Putamen (tissue), 1 donor: Measurements from ENCODE around the gene CACUL1.
"Not testable (repeated sequence)": the region's sequence is repeated elsewhere in the genome, so short reads cannot be mapped to it uniquely, and the experiment has no call there.

ENCODE experiments used
- DNase-seq: peaks from one replicate; pipeline ENCODE4 v3.0.0-alpha.2; 2016; ENCODE audit warnings: low spot score

The CACUL1 gene

GRCh38 chr10:118768041-118768919 lies 13.5 kb upstream of the CACUL1 start:
- DNase-seq, result no peak

GRCh38 chr10:118767297-118768040 lies 12.7 kb upstream of the CACUL1 start:
- no peak for DNase-seq

GRCh38 chr10:118764195-118764594 lies 9.4 kb upstream of the CACUL1 start:
- DNase-seq, result no peak

- DNase-seq, result no peak
Measured at GRCh38 chr10:118763202-118763988, 8.6 kb upstream of the CACUL1 start.

GRCh38 chr10:118760265-118760664 lies 5.5 kb upstream of the CACUL1 start:
- DNase-seq, result no peak

- DNase-seq, result no peak
Measured at GRCh38 chr10:118758449-118758848, 3.7 kb upstream of the CACUL1 start.

GRCh38 chr10:118754229-118754555 lies 578 bp downstream of the CACUL1 start:
- DNase-seq, result peak; percentile 9

GRCh38 chr10:118753331-118754228 lies 1.2 kb downstream of the CACUL1 start:
- no peak for DNase-seq

- DNase-seq, result no peak
Measured at GRCh38 chr10:118752409-118752808, 2.4 kb downstream of the CACUL1 start.

- no peak for DNase-seq
Measured at GRCh38 chr10:118751265-118751664, 3.5 kb downstream of the CACUL1 start.

GRCh38 chr10:118748041-118748440 lies 6.7 kb downstream of the CACUL1 start:
- no peak for DNase-seq

- DNase-seq, result no peak
Measured at GRCh38 chr10:118746246-118746645, 8.5 kb downstream of the CACUL1 start.

GRCh38 chr10:118745056-118745455 lies 9.7 kb downstream of the CACUL1 start:
- no peak for DNase-seq

- not testable (repeated sequence) for DNase-seq
Measured at GRCh38 chr10:118744346-118744918, 10.3 kb downstream of the CACUL1 start.

- DNase-seq, result no peak
Measured at GRCh38 chr10:118742782-118743181, 12.0 kb downstream of the CACUL1 start.

GRCh38 chr10:118742032-118742431 lies 12.7 kb downstream of the CACUL1 start:
- DNase-seq, result no peak

- no peak for DNase-seq
Measured at GRCh38 chr10:118738406-118738805, 16.4 kb downstream of the CACUL1 start.

- no peak for DNase-seq
Measured at GRCh38 chr10:118737603-118738302, 17.0 kb downstream of the CACUL1 start.

- no peak for DNase-seq
Measured at GRCh38 chr10:118735294-118735693, 19.5 kb downstream of the CACUL1 start.

GRCh38 chr10:118734475-118734874 lies 20.3 kb downstream of the CACUL1 start:
- DNase-seq, result no peak
